ENCODE measurements around the gene POLE.
"Not testable (repeated sequence)": the region's sequence is repeated elsewhere in the genome, so short reads cannot be mapped to it uniquely, and the experiment has no call there.

POLE gene

DNA sequence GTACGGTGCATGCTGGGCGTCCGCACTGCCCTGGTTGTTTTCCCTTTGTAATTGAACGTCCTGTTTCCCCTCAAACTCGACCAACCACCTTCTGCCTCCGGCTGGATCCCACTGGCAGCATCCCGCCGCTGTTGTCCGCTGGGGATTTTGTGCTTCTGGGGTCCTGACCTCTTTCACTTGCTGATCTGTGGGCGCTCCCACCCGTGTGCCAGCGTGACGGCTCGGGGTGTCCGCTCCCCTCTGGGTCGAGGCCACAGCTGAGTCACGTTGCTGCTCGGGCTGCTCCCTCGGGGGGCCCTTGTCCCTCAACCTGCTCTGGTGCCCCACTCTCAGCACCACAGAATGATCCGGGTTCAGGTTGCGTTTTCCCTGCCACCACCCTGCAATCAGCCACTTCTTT, 31.5 kb upstream of the POLE start:
- DNase-seq (ENCODE audit: low spot score), result no peak

DNA sequence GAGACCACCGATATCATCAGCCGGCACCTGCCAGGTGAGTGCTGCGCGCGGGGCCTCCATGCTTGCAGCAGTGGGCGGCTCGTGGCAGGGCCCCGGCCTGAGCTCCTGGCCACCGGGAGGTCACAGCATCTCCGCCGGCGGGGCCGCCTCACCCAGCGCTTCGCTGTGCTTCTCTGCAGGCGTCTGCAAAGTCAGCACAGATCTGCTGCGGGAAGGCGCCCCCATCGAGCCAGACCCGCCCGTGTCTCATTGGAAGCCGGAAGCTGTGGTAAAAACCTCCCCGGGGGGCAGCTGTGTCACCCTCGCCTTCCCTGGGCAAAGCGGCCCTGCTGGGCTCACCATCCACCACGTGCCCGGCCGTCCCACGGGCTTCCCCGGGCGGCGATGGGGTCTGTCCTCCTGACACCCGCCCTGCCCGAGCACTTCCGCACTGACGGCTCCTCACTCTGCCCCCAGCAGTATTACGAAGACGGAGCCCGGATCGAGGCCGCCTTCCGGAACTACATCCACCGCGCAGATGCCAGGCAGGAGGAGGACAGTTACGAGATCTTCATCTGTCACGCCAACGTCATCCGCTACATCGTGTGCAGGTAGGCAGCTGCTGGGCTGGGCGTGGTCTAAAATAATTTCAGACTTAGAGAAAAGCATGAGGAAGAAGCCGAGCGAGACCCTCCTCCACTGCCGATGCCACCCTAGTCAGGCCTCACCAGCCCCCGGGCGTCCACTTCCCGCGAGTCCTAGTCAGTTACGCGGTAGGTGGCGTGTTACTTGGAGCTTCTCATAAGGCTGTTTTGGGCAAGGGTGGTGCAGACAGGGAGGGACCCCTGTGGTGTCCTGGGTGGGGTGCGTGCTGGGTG, 30.6 kb upstream of the POLE start:
- no peak for DNase-seq (ENCODE audit: low spot score)

DNA sequence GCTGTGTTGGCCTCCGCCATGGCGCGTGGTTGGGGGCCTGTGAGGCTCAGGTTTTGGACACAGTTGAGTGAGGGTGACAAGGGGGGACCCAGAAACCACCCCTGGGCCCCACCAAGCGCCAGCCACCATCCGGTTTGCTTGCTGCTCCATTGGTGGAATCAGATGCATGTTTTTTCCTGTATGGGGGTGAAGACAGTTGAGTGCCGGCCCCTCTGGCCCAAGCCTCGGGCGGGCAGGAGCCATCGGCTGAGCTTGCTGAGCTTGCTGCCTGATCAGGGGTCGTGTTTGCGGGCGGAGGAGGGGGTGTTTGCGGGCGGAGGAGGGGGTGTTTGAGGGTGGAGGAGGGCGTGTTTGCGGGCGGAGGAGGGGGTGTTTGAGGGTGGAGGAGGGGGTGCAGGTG, 29.9 kb upstream of the POLE start:
- no peak for DNase-seq (ENCODE audit: low spot score)

GRCh38 chr12:132716356-132716755, 29.2 kb upstream of the POLE start:
- DNase-seq (ENCODE audit: low spot score), result no peak

- no peak for DNase-seq (ENCODE audit: low spot score)
These were observed 28.7 kb upstream of the POLE start for GRCh38 chr12:132715874-132716273.

DNA sequence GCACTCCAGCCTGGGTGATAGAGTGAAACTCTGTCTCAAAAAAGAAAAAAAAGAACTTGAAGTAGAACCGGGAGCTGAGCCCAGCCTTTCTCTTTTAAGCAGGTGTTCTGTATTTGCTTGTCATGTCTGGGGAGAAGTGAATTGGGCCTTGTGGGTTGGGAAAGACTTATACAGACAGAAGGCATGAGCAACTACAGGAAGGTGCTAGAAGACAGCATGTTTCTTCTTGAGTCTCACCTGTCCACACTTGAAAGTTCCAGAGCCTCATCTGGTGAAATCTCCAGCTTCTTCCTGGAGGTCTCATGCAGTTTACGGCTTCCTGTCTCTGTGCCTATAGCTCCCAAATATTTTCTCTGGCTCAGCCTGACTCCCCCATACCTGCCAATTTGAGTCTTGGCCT, 26.0 kb upstream of the POLE start:
- DNase-seq (ENCODE audit: low spot score), result no peak

- no peak for DNase-seq (ENCODE audit: low spot score)
These were observed 24.1 kb upstream of the POLE start for GRCh38 chr12:132711080-132711843.

DNA sequence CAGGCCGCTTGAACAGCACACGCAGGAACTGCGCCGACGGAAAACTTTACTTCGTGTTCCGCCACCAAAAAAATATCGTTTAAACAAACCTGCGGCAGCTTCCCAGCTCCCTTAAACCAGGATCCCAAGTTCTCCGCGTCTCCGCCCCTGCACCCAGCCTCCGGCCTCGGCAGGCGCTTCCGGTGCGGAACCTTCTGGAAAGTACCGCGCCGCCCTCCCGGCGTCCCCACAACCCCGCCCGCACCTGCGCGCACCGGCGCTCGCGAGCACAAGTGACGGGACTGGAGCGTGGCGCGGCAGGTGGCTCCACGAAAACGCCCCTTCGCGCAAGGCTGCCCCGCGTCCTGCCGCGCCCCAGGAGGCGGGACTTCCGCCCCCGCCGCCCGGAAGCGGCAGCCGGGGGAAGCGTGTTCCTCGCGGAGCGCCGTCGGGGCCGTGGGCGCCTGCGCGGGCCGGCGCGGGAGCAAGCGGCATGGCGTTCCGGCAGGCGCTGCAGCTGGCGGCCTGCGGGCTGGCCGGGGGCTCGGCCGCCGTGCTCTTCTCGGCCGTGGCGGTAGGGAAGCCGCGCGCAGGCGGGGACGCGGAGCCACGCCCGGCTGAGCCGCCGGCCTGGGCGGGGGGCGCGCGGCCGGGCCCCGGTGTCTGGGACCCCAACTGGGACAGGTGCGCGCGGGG, 23.4 kb upstream of the POLE start, which contains the start of gene PGAM5:
TSS of gene PGAM5 (plus strand) at position 438 of the 675 bp plus-strand sequence. CDS start at position 473, 35 bp downstream.
- DNase-seq (ENCODE audit: low spot score), result peak; percentile 92

- DNase-seq (ENCODE audit: low spot score), result no peak
These were observed 22.9 kb upstream of the POLE start for GRCh38 chr12:132710043-132710404.

GRCh38 chr12:132708150-132708549, 21.0 kb upstream of the POLE start:
- DNase-seq (ENCODE audit: low spot score), result no peak

DNA sequence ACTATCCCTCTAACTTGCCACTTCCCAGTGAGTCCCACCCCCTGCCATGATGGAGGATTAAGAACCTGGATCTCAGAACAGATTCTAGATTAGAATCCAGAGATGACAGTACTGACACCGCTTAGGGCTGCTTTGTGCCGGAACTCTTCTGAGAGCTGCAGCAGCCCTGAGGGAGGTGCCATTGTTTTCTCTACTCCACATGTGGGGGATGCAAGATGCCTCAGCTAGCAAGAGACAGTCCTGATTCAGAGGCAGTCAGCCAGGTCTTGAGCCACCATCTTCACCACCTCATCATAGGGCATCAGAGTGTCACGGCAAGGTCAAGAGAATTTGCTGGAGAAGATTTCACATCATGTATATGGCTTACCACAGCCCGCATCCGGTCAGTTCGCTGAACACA, 20.1 kb upstream of the POLE start:
- no peak for DNase-seq (ENCODE audit: low spot score)

GRCh38 chr12:132703641-132704040, 16.5 kb upstream of the POLE start:
- DNase-seq (ENCODE audit: low spot score), result no peak

GRCh38 chr12:132702640-132703039, 15.5 kb upstream of the POLE start:
- no peak for DNase-seq (ENCODE audit: low spot score)

GRCh38 chr12:132700212-132700822, 13.2 kb upstream of the POLE start:
- DNase-seq (ENCODE audit: low spot score), result no peak

DNA sequence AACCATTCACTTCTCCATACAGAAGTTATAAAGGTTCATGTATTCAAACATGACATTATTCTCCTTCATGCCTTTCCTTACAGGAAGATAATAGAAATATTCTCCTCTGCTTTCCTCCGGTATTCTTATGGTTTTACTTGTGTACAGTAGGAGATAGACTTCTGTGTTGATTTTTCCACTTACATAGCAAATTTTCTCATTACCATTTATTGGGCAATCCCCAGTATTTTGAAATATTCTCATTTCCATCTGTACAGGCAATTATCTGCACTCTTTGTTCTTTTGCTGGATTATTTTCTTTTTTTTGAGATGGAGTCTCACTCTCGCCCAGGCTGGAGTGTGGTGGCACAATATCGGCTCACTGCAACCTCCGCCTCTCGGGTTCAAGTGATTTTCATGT, 11.2 kb upstream of the POLE start:
- no peak for DNase-seq (ENCODE audit: low spot score)

DNA sequence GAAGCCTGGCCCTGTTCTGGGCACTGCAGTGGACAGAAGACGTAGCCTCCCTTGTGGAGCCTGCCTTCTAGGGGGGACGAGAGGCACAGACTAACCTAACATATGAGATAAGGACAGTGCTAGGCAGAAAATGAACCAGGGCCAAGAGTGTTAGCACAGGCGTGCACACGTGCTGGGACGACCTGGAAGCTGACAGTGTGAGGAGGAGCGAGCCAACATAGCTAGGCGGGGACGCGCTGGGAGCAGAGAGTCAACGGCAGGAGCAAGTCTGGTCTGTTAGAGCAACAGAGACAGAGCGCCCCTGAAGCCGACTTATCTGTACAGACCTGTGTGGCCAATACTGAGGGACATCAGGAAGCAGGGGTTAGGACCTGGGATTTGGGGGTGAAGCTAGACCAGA, 8.3 kb upstream of the POLE start:
- no peak for DNase-seq (ENCODE audit: low spot score)

GRCh38 chr12:132694888-132695287, 7.7 kb upstream of the POLE start:
- DNase-seq (ENCODE audit: low spot score), result not testable (repeated sequence)

- DNase-seq (ENCODE audit: low spot score), result not testable (repeated sequence)
These were observed 4.9 kb upstream of the POLE start for GRCh38 chr12:132692030-132692429.

DNA sequence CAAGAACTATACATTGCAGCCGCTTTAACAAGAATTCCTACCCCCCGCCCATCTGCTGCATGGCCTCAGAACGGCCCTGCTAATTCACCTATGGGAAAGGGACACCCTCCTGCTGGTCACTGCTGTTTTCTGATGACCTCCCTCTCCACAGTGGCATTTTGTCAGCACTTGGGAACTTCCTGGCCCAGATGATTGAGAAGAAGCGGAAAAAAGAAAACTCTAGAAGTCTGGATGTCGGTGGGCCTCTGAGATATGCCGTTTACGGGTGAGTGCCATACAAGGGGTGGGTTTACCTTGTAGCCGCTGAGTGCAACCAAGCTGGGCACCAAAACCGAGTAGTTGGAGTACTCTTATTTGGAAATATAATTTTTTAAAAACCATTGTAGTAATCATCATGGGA, 3.0 kb upstream of the POLE start:
- DNase-seq (ENCODE audit: low spot score), result no peak

DNA sequence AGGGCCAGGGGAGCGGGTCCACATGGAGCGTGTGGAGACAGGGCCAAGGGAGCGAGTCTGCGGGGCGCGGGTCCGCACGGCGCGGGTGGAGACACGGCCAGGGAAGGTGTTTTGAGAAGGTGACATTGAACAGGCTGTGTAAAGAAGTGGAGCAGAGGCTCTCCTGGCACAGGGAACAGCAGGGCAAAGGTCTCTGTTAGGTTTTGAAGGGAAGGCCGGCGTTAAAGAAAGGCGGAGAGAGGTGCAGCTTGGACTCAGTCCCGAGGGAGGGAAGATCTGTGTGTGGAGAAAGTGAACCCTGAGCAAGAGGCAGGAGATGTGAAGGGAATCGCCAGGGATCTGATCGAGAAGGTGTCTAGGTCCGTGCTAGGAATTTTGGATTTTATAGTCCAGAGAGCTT, 2.1 kb upstream of the POLE start:
- DNase-seq (ENCODE audit: low spot score), result no peak

DNA sequence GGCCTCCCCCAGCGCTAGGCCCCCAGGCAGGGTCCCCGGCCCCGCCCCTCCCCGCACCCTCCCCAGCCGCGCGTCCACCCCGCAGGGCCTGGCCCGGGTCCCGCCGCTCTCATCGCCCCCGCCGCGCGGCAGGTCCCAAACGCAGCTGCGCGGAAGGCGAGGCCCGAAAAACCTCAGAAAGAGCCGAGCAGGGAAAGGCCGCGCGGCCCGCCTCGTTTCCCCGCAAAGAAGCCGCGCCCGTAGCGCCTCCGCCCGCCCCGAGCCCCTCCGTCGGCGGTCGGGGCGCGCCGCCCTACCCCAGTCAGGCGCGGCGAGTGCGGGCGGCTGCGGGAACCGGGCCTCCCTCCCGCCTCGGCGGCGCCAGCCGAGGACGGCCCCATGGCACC, 324 bp downstream of the POLE start:
- DNase-seq (ENCODE audit: low spot score), result no peak

DNA sequence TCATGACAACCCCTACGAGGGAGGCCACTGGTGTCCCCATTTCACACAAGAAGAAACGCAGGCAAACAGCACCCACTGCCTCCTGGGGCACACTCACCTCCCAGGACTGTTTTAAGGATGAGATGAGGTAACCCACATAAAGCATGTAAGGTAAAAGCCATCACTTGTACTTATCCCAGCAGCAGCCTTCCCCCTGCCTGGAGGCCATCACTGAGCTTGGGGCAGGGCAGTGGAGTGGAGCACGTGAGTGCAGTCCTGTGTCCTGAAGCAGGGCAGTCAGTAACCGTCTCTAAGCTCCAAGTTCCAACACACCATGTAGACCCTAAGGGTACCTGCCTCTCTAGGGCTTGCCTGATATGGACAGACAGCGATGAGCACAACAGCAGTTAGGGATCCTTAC, 1.7 kb downstream of the POLE start:
- no peak for DNase-seq (ENCODE audit: low spot score)

Measured in CD4-positive, alpha-beta T cell treated with Interleukin-2 at 100 ng/mL for 4 hours (primary cell).